Activated T-cell treated with anti-CD3 and anti-CD28 coated beads, Interleukin-2, amount 50 U/mL, for 1 hour (primary cell): Measurements from ENCODE around the gene NUP62CL.
A peak's percentile ranks its signal among the peaks of the same experiment; 100 is the strongest.

Experiments used
- DNase-seq: peaks from one replicate; pipeline ENCODE4 v3.0.0-alpha.2; 2020

NUP62CL gene

GRCh38 chrX:107146670-107147069, 59.6 kb downstream of the NUP62CL start:
- DNase-seq: no peak

- no peak for DNase-seq
Measured at GRCh38 chrX:107135965-107136307, 70.3 kb downstream of the NUP62CL start.

GRCh38 chrX:107135049-107135964, 70.9 kb downstream of the NUP62CL start:
- DNase-seq: no peak

GRCh38 chrX:107123750-107124149, 82.5 kb downstream of the NUP62CL start:
- DNase-seq: no peak

GRCh38 chrX:107119283-107119682, 87.0 kb downstream of the NUP62CL start:
- no peak for DNase-seq

- DNase-seq: peak; percentile 70
Measured at GRCh38 chrX:107118322-107119147, 87.7 kb downstream of the NUP62CL start, which contains the start of gene RBM41. RBM41 (minus strand) TSS chrX:107118822; CDS start chrX:107118773, 49 bp downstream.

GRCh38 chrX:107117993-107118321, 88.3 kb downstream of the NUP62CL start:
- no peak for DNase-seq

GRCh38 chrX:107107459-107107858, 98.8 kb downstream of the NUP62CL start:
- no peak for DNase-seq

- DNase-seq: no peak
Measured at GRCh38 chrX:107102980-107103379, 103.3 kb downstream of the NUP62CL start.

GRCh38 chrX:107076158-107076557, 130.1 kb downstream of the NUP62CL start:
- DNase-seq: no peak
